Naive B cell (primary cell): ENCODE results near the gene PHF5A. TPM values are rescaled to one million over a fixed set of nuclear protein-coding genes. Genes with fewer than 3 reads are reported as not detected.
"Not testable (repeated sequence)": the region's sequence is repeated elsewhere in the genome, so short reads cannot be mapped to it uniquely, and the experiment has no call there.

Experiments
- ATAC-seq, 2 donors: fragments of 150-1000 bp; cut with Tn5 transposase; 2 replicates each; pipeline ENCODE4 v1.10.0; 2021; ENCODE audit warnings: low read depth in 2 of 2, mild to moderate bottlenecking in 2 of 2, moderate library complexity in 2 of 2
- DNase-seq: peaks from one replicate; pipeline ENCODE4 v3.0.0; 2022
- H3K27ac Mint-ChIP-seq, 6 donors: one replicate each; pipeline ENCODE4 v1.8.0; 2020 to 2022; ENCODE audit warnings: mild to moderate bottlenecking in 6 of 6, mixed read lengths in 6 of 6, moderate library complexity in 5 of 6, inconsistent platforms in 2 of 6
- H3K27me3 Mint-ChIP-seq, 3 donors: one replicate each; pipeline ENCODE4 v1.8.0; 2021 to 2022; ENCODE audit warnings: mixed read lengths in 3 of 3, mild to moderate bottlenecking in 1 of 3
- H3K36me3 Mint-ChIP-seq, 2 donors: one replicate each; pipeline ENCODE4 v1.8.0; 2020 to 2022; ENCODE audit warnings: mixed read lengths in 2 of 2, inconsistent platforms in 1 of 2, mild to moderate bottlenecking in 1 of 2
- H3K4me1 Mint-ChIP-seq, 3 donors: one replicate each; pipeline ENCODE4 v1.8.0; 2020 to 2022; ENCODE audit warnings: mixed read lengths in 3 of 3, inconsistent platforms in 1 of 3, mild to moderate bottlenecking in 1 of 3, moderate library complexity in 1 of 3
- H3K4me3 Mint-ChIP-seq, 8 donors: one replicate each; pipeline ENCODE4 v1.8.0; 2020 to 2022; ENCODE audit warnings: mild to moderate bottlenecking in 8 of 8, mixed read lengths in 8 of 8, moderate library complexity in 8 of 8, inconsistent platforms in 2 of 8
- H3K9me3 Mint-ChIP-seq, 7 donors: one replicate each; pipeline ENCODE4 v1.8.0; 2020 to 2022; ENCODE audit warnings: mixed read lengths in 7 of 7, mild to moderate bottlenecking in 5 of 7, inconsistent platforms in 2 of 7, moderate library complexity in 1 of 7
- polyA plus RNA-seq, 6 donors: library from polyadenylated mRNA; unstranded; fragments of 300-500 nt; fragmentation: Illumina TruSeq; gene quantifications; one replicate each; pipeline ENCODE4 v1.2.3, GENCODE V29; 2021; ENCODE audit warnings: low read depth in 6 of 6

Gene PHF5A
- polyA plus RNA-seq, 6 donors from 2014 or later: 20.5 to 34.2 (median 26.7) TPM

DNA sequence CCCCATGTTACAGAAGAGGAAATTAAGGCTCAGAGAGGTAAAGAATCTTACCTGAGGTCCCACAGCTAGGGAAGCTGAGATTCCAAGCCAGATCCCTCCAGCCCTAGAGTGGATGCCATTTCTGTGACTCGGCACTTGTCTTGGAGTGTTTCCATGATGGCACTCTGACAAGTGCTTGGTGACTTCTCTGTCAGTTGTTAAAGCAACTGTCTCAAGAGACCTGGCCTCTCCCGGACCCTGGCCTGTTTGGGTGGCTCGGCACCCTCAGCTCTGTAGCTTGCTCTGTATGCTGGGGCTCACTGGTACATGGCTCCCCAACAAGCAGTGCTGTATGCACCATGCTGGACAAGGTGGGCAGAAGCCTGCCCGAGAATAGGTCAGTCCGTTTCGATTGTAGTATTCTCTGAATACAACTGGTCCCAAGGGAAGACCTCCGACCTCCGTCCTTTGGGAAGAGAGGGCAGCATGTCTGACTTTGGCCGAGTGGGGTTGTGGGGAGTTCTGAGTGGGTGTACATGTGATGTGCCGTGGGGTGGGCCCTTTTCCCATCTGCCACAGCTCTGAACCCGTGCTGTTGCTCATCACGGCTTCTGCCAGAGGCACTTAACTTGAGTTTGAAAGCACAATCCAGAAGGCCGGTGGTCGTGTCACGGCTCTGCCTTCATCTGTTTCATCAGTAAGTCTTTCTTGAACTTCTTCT, 12.8 kb upstream of the PHF5A start:
- Mint-ChIP-seq H3K27me3 (no peaks in the 10 kb centered on the region), H3K9me3 (no peaks in the 10 kb centered on the region), H3K4me1 (peaks cover 61 to 92% (median 80%) of the 10 kb centered on the region in 3 donors), H3K27ac (peak overlapping the region; percentile 78 to 98 (median 95)), H3K4me3 (peak overlapping the region in 7 of 8 donors; percentile 37 to 78 (median 40)), H3K36me3 (no peaks in the 10 kb centered on the region)
- DNase-seq: no peak
- ATAC-seq: no peak

DNA sequence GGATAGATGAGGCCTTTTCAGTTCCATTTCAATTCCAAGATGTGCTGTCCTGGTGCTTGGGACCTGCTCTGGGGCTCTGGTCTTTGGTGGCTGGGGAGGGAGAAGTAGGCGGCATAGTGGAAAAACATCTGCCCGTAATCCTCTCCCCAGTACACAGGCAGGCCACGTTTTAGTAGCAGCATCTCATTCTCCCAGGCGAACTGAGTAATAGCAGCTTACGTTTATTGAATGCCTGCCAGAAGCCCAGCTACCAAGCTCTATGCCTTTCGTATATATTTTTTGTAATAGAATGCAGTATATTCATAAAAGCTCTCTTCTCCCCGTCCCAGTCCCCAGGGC, 11.9 kb upstream of the PHF5A start:
- Mint-ChIP-seq H3K27ac (peak overlapping the region; percentile 78 to 98 (median 95)), H3K4me3 (peak overlapping the region in 7 of 8 donors; percentile 12 to 87 (median 82)), H3K27me3 (no peaks in the 10 kb centered on the region), H3K36me3 (no peaks in the 10 kb centered on the region), H3K9me3 (no peaks in the 10 kb centered on the region), H3K4me1 (peaks cover 56 to 88% (median 78%) of the 10 kb centered on the region in 3 donors)
- no peak for ATAC-seq
- DNase-seq: no peak

DNA sequence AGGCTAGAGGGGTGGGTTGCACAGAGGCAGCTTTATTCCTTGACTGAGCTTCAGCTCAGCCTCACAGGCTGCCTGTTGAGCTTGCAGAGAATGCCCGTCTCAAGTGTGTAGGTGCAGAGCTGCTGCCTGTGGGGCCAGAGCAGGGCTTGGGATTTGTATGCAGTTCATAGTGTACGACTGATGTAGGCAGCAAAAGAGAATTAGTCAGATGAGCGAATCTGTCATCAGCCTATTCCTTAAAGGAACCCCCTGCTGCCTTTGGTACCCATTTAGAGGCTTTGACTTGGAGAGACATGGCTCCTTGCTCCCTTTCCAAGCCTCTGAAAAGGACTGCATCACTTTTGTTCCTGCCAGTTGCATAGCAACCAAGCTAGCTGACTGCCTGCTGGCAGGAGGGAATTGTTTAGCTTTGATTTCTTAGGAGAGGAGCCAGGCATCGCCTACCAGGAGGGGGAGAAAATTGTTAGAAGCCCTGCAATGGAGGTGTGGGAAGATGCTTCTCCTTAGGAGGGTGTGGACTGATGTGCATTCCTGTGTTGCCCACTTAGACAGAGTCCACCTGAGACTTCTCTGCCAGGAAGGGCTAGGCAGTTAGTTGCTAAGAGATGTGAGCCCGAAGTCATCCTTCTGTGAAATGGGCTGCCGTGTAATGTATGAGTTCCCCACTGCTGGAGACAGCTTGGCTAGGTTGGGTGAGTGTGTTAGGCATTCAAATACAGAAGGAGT, 11.3 kb upstream of the PHF5A start:
- Mint-ChIP-seq H3K9me3 (no peaks in the 10 kb centered on the region), H3K4me1 (peaks cover 56 to 82% (median 76%) of the 10 kb centered on the region in 3 donors), H3K27ac (peak overlapping the region; percentile 78 to 98 (median 96)), H3K4me3 (peak overlapping the region; percentile 12 to 87 (median 79)), H3K27me3 (no peaks in the 10 kb centered on the region), H3K36me3 (no peaks in the 10 kb centered on the region)
- DNase-seq: no peak
- no peak for ATAC-seq

DNA sequence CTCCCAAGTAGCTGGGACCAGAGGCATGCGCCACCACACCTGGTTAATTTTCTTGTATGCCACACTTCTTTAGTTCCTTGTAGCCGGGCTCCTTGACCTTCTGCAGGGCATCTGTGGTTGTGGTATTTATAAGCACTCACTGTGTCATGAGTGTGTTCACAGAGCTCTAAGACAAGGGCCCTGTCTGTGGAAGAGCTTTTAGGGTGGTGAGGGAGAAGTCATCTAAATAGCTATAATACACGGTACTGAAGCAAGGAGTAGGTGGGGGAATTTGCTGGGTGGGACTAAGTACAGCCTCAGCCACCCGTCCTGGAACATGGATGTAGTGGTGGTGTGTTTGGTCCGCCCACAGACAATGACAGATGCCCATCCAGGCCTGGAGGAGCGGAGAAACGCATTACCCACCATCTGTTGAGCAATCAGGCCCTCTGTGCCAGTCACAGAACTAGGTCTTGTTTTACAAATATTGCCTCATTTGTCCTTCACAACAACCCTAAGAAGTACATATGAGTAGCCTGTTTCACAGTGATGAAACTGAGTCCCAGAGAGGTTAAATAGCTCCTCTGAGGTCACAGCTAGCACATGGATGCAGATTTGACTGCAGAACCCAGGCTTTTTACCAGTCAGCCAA, 10.5 kb upstream of the PHF5A start:
- Mint-ChIP-seq H3K27ac (peak overlapping the region; percentile 78 to 98 (median 96)), H3K4me1 (peaks cover 55 to 78% (median 74%) of the 10 kb centered on the region in 3 donors)

DNA sequence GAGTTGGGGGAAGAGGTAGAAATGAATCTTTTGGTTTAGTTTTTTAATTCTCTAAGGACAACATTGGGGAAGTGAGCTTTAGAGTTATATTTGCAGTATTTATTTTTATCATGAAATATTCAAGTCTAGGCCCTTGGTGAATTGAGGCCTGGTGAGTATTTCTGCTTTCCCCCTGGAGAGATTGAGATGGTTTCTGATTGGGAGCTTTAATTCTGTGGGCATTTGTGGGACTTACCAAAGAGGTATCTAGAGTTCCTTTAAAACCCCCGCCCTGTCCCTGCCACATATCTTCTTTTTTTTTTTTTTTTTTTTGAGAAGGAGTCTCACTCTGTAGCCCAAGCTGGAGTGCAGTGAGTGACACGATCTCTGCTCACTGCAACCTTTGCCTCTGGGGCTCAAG, 10.0 kb upstream of the PHF5A start:
- ATAC-seq: peak; percentile 76 to 85
- H3K4me3 Mint-ChIP-seq: peak overlapping the region; percentile 61 to 90 (median 82)
- DNase-seq: peak; percentile 61
- no peaks in the 10 kb centered on the region for H3K9me3 Mint-ChIP-seq
- no peaks in the 10 kb centered on the region for H3K27me3 Mint-ChIP-seq
- H3K36me3 Mint-ChIP-seq: peaks cover 0 to 9% of the 10 kb centered on the region in 2 donors
- peak overlapping the region; percentile 78 to 98 (median 96) for H3K27ac Mint-ChIP-seq
- peaks cover 56 to 79% (median 75%) of the 10 kb centered on the region in 3 donors for H3K4me1 Mint-ChIP-seq

More for the DNA sequence above, 10.5 kb upstream of the PHF5A start:
- peaks cover 0 to 4% of the 10 kb centered on the region in 2 donors for H3K36me3 Mint-ChIP-seq
- DNase-seq: peak; percentile 17
- H3K9me3 Mint-ChIP-seq: no peaks in the 10 kb centered on the region
- ATAC-seq: peak; percentile 39 to 41
- peak overlapping the region; percentile 61 to 90 (median 82) for H3K4me3 Mint-ChIP-seq
- H3K27me3 Mint-ChIP-seq: no peaks in the 10 kb centered on the region

DNA sequence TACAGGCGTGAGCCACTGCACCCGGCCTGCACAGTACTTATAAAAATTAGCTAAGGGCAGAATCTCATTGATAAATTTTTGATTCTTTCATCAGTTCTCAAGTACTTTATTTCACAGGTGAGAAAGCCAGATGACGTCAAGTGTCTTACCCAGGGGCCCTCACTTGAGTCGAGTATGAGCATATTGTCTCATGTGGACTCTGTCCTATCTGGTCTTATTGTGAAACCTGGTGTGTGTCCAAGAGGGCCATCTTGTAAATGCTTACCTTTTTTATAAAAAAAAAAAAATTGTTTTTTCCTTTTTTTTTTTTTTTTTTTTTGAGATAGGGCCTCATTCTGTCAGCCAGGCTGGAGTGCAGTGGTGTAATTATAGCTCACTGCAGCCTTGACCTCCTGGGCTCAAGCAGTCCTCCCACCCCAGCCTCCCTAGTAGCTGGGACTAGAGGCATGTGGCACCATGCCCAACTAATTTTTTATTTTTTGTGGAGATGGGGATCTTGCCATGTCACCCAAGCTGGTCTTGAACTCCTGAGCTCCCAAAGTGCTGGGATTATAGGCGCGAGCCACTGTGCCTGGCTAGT, 6.5 kb upstream of the PHF5A start:
- Mint-ChIP-seq H3K27me3 (no peaks in the 10 kb centered on the region), H3K27ac (peak overlapping the region in 5 of 6 donors; percentile 27 to 60 (median 49)), H3K36me3 (peaks cover 0 to 14% of the 10 kb centered on the region in 2 donors), H3K4me3 (peak overlapping the region in 1 of 8 donors; percentile 10), H3K9me3 (no peaks in the 10 kb centered on the region), H3K4me1 (peaks cover 36 to 66% (median 66%) of the 10 kb centered on the region in 3 donors)
- ATAC-seq: no peak
- no peak for DNase-seq

DNA sequence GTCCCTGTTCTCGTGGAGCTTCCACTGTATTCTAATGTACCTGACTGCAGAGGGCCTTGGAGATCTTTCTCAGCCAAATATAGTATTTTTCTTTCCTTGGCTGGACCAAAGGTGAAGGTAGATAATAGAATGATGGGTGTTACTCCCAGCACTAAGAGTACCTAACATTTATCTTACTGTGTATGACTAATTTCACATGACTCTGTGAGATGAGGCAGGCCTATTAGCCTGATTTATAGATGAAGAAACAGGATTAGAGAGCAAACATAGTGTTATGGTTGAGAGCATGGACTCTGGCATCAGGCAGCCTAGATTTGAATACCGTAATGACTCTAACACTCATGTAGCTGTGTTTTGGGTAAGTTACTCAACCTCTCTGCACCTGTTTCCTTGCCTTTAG, 3.1 kb upstream of the PHF5A start:
- Mint-ChIP-seq H3K9me3 (no peaks in the 10 kb centered on the region), H3K4me3 (peak overlapping the region in 1 of 8 donors; percentile 88), H3K4me1 (peaks cover 35 to 60% (median 58%) of the 10 kb centered on the region in 3 donors), H3K27me3 (no peaks in the 10 kb centered on the region), H3K36me3 (peaks cover 5 to 14% of the 10 kb centered on the region in 2 donors), H3K27ac (peak overlapping the region in 2 of 6 donors; percentile 67 to 71)
- no peak for DNase-seq
- no peak for ATAC-seq

DNA sequence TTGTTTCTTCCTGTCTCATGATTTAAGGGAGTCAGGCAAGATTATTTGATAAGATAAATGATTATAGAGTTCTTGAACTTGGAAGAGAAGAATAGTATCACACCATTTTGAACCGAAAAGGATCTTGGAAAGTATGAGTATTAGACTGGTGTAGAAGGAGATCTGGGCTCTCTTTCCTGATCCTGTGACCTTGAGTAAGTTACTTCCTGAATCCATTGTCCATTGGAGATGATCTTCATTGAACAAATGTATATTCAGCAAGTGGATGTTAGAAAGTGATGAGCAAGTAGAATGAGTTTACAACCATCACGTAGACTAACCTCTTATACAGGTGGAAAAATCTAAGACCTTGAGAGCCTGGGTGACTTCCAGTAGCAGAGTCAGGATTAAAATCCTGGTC, 2.4 kb upstream of the PHF5A start:
- Mint-ChIP-seq H3K27ac (peak overlapping the region in 5 of 6 donors; percentile 29 to 89 (median 71)), H3K4me3 (peak overlapping the region; percentile 4 to 94 (median 64)), H3K4me1 (peaks cover 35 to 55% (median 55%) of the 10 kb centered on the region in 3 donors), H3K27me3 (no peaks in the 10 kb centered on the region), H3K9me3 (no peaks in the 10 kb centered on the region), H3K36me3 (peaks cover 5 to 14% of the 10 kb centered on the region in 2 donors)
- ATAC-seq (no peak), DNase-seq (no peak)

DNA sequence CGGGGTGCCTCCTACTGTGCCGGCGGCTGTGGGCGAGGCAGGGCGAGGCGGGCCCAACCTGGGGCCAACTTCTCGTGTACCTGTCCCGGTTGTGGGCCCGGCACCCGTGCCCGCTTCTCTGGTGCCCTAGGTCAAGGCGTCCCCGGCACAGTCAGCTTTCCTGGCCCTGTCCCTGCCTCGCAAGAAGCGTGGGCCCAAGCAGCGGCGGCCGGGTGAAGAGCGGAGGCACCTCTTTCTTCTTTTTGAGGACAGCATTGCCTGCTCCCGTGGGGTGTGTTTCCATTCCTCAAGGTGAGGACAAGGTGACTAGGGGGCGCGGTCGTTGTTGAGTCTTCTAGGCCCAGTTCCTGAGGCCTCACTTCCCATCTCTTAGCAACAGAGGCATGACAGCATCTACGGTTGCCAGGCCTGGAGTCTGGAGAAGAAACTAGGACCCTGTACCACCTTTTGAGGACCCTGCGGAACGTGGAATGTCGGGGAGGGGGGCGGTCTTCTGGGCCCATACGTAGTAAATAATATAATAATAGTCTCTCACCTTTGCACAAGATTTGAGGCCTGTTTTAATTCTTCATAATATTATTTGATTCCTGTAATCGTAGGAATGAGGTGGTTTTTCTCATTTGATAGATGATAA, 843 bp upstream of the PHF5A start:
- Mint-ChIP-seq H3K4me3 (peak overlapping the region; percentile 88 to 98 (median 94)), H3K36me3 (peaks cover 5 to 16% of the 10 kb centered on the region in 2 donors), H3K27me3 (no peaks in the 10 kb centered on the region), H3K27ac (peak overlapping the region; percentile 98 to 100 (median 100)), H3K4me1 (peaks cover 39 to 52% (median 48%) of the 10 kb centered on the region in 3 donors), H3K9me3 (no peaks in the 10 kb centered on the region)
- DNase-seq: no peak
- peak in 1 of 2 donors; percentile 9 for ATAC-seq

DNA sequence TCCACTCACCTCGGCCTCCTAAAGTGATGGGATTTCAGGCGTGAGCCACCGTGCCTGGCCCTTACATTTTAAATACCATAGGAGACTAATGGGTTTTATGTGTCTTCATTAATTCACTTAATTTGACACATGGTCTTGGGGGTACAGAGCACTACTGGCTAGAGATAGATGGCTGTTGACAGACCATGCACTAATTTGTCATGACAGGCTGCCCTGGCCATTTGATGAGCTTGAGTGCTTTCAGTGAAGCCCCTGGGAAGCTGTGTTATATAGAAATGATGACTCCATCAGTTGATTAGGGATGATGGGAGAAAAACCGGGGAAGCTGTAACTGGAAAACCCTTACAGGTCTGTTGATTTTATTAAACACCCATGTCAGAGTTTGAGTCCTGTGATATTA, 6.6 kb downstream of the PHF5A start:
- ATAC-seq (no peak), DNase-seq (no peak)
- Mint-ChIP-seq H3K4me3 (peak overlapping the region in 1 of 8 donors; percentile 41), H3K9me3 (no peaks in the 10 kb centered on the region), H3K27me3 (no peaks in the 10 kb centered on the region), H3K4me1 (peaks cover 6 to 15% (median 13%) of the 10 kb centered on the region in 3 donors), H3K36me3 (peaks cover under 1 to 12% of the 10 kb centered on the region in 2 donors), H3K27ac (no peak overlapping the region)

DNA sequence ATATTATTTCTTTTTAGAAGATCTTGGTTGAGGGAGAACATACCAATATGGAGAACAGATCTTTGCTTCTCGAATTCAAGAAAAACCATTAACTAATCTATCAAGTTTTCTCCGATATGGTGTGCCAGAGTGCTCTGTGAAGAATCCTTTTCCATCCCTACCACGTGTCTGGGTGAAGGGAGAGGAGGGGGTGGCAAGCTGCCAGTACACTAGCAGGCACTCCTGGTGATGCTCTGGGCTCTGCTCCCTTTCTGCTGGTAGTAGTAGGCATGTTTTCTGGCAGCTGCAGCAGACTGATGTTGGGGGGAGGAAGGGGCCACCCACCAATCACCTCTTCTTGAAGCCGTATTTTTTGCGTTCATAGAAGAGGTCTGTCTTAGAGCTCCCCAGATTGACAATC, 8.4 kb downstream of the PHF5A start:
- peak overlapping the region in 1 of 6 donors; percentile 47 for H3K27ac Mint-ChIP-seq
- peaks cover 6 to 14% (median 13%) of the 10 kb centered on the region in 3 donors for H3K4me1 Mint-ChIP-seq
- not testable (repeated sequence) for H3K4me3 Mint-ChIP-seq, H3K9me3 Mint-ChIP-seq, H3K27me3 Mint-ChIP-seq, ATAC-seq, DNase-seq
- H3K36me3 Mint-ChIP-seq: peaks cover 0 to 12% of the 10 kb centered on the region in 2 donors

DNA sequence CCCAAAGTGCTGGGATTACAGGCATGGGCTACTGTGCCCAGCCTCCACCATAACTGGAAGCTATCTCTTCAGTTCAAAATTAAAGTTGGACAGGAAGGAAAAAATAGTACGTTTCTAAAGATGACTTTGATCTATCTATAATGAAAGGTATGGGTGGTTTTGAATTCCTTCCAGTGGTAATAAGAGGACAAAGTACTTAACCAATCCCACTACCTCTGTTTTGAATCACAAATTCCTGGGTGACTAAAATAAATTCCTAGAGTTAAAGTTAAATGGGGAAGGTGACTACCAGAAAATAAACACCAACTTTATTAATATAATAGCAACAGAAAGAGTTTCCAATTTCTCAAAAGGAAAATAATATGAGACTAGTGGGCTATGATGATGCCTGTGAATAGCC, 9.1 kb downstream of the PHF5A start:
- Mint-ChIP-seq H3K9me3 (no peaks in the 10 kb centered on the region), H3K36me3 (peaks cover 0 to 10% of the 10 kb centered on the region in 2 donors), H3K4me3 (no peak overlapping the region), H3K27ac (no peak overlapping the region), H3K4me1 (peaks cover 6 to 14% (median 10%) of the 10 kb centered on the region in 3 donors), H3K27me3 (no peaks in the 10 kb centered on the region)
- ATAC-seq (no peak), DNase-seq (no peak)
